Measurements from ENCODE around the gene TSNAXIP1.
"Not testable (repeated sequence)": the region's sequence is repeated elsewhere in the genome, so short reads cannot be mapped to it uniquely, and the experiment has no call there.

GRCh38 chr16:67864044-67864443 is 57.4 kb downstream of the TSNAXIP1 start:
- not testable (repeated sequence) for TF ChIP-seq SP1 (IDR thresholded peaks at IDR 0.05); RAD21 (IDR thresholded peaks at IDR 0.05); YY1 (IDR thresholded peaks at IDR 0.05); FOXA2 (IDR thresholded peaks at IDR 0.05); CTCF (IDR thresholded peaks at IDR 0.05; ENCODE audit: low read depth, low read length, missing input control); MAX (IDR thresholded peaks at IDR 0.05); ATF3 (IDR thresholded peaks at IDR 0.05); REST (IDR thresholded peaks at IDR 0.05); ZBTB33 (IDR thresholded peaks at IDR 0.05); JUND (IDR thresholded peaks at IDR 0.05)
